Esophagus muscularis mucosa (tissue), 3 donors: ENCODE results near the gene PSMD11.

Source experiments
- EP300 ChIP-seq: sonication (generic); formaldehyde crosslinking; IDR thresholded peaks from one replicate; pipeline ENCODE4 v1.6.1; 2017; ENCODE audit warnings: antibody characterized with exemption
- TF ChIP-seq, protein P1 (sequence below), 3 experiments: fragments of 200-600 bp in 2 of 3; fragments of 450-650 bp in 1 of 3; sonication (generic) in 2 of 3; IDR thresholded peaks; one replicate each; pipeline ENCODE4 v1.5.1; 2017 to 2019; ENCODE audit warnings: antibody characterized with exemption in 3 of 3, mild to moderate bottlenecking in 2 of 3, moderate library complexity in 1 of 3

DNA sequence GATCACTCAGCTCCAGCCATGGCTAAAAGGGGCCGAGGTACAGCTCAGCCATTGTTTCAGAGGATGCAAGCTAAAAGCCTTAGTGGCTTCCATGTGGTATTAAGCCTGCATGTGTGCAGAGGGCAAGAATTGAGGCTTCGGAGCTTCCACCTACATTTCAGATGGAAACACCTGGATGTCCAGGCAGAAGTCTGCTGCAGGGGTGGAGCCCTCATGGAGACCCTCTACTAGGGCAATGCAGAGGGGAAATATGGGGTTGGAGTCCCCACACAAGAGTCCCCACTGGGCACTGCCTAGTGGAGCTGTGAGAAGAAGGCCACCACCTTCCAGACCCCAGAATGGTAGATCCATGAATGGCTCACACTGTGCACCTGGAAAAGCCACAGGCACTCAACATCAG lies 14.7 kb upstream of the PSMD11 start:
- TF ChIP-seq EP300 = no peak
- TF ChIP-seq, protein P1, sequence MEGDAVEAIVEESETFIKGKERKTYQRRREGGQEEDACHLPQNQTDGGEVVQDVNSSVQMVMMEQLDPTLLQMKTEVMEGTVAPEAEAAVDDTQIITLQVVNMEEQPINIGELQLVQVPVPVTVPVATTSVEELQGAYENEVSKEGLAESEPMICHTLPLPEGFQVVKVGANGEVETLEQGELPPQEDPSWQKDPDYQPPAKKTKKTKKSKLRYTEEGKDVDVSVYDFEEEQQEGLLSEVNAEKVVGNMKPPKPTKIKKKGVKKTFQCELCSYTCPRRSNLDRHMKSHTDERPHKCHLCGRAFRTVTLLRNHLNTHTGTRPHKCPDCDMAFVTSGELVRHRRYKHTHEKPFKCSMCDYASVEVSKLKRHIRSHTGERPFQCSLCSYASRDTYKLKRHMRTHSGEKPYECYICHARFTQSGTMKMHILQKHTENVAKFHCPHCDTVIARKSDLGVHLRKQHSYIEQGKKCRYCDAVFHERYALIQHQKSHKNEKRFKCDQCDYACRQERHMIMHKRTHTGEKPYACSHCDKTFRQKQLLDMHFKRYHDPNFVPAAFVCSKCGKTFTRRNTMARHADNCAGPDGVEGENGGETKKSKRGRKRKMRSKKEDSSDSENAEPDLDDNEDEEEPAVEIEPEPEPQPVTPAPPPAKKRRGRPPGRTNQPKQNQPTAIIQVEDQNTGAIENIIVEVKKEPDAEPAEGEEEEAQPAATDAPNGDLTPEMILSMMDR (IDR thresholded peaks at IDR 0.05) = no peak
